GM18519 (cell line): ENCODE measurements around the gene PAX8.
"Not testable (repeated sequence)": the region's sequence is repeated elsewhere in the genome, so short reads cannot be mapped to it uniquely, and the experiment has no call there.

ENCODE experiments used
- ATAC-seq: cut with Tn5 transposase; IDR thresholded peaks from one replicate; pipeline ENCODE4 v1.9.1; 2021; ENCODE audit warnings: mild to moderate bottlenecking, moderate library complexity; ENCODE audit not compliant: unreplicated experiment, low FRiP score

Gene PAX8

GRCh38 chr2:113238871-113239839 lies 39.6 kb downstream of the PAX8 start:
- no peak for ATAC-seq

- ATAC-seq = no peak
Observed at GRCh38 chr2:113237604-113238160, 41.0 kb downstream of the PAX8 start.

GRCh38 chr2:113236367-113237159 lies 42.2 kb downstream of the PAX8 start:
- ATAC-seq = no peak

GRCh38 chr2:113235347-113236226 lies 43.1 kb downstream of the PAX8 start:
- not testable (repeated sequence) for ATAC-seq

GRCh38 chr2:113234721-113235346 lies 43.9 kb downstream of the PAX8 start:
- ATAC-seq = no peak

GRCh38 chr2:113233593-113234550 lies 44.8 kb downstream of the PAX8 start:
- ATAC-seq = no peak

- no peak for ATAC-seq
Observed at GRCh38 chr2:113232740-113233139, 46.0 kb downstream of the PAX8 start.

GRCh38 chr2:113232123-113232522 lies 46.6 kb downstream of the PAX8 start:
- no peak for ATAC-seq

- no peak for ATAC-seq
Observed at GRCh38 chr2:113231064-113231463, 47.7 kb downstream of the PAX8 start.

GRCh38 chr2:113230531-113230930 lies 48.2 kb downstream of the PAX8 start:
- ATAC-seq = no peak

- ATAC-seq = no peak
Observed at GRCh38 chr2:113229795-113230194, 48.9 kb downstream of the PAX8 start.

GRCh38 chr2:113228991-113229716 lies 49.6 kb downstream of the PAX8 start:
- ATAC-seq = no peak

GRCh38 chr2:113228351-113228750 lies 50.4 kb downstream of the PAX8 start:
- no peak for ATAC-seq

- no peak for ATAC-seq
Observed at GRCh38 chr2:113227698-113228097, 51.0 kb downstream of the PAX8 start.

- ATAC-seq = no peak
Observed at GRCh38 chr2:113227290-113227689, 51.4 kb downstream of the PAX8 start.

GRCh38 chr2:113226462-113226861 lies 52.3 kb downstream of the PAX8 start:
- ATAC-seq = no peak

- ATAC-seq = no peak
Observed at GRCh38 chr2:113225263-113226259, 53.2 kb downstream of the PAX8 start.
